ENCODE data around the gene EID1.
"Not testable (repeated sequence)": the region's sequence is repeated elsewhere in the genome, so short reads cannot be mapped to it uniquely, and the experiment has no call there.

Gene EID1

GRCh38 chr15:48869966-48870365 lies 8.0 kb upstream of the EID1 start:
- no peak for DNase-seq (ENCODE audit: low spot score)

GRCh38 chr15:48871542-48871941 lies 6.4 kb upstream of the EID1 start:
- no peak for DNase-seq (ENCODE audit: low spot score)

- DNase-seq (ENCODE audit: low spot score) = no peak
Observed at GRCh38 chr15:48872632-48873031, 5.3 kb upstream of the EID1 start.

GRCh38 chr15:48875241-48875960 lies 2.5 kb upstream of the EID1 start:
- DNase-seq (ENCODE audit: low spot score) = no peak

GRCh38 chr15:48876057-48876456 lies 1.9 kb upstream of the EID1 start:
- no peak for DNase-seq (ENCODE audit: low spot score)

- DNase-seq (ENCODE audit: low spot score) = no peak
Observed at GRCh38 chr15:48880070-48880634, 2.2 kb downstream of the EID1 start.

- no peak for DNase-seq (ENCODE audit: low spot score)
Observed at GRCh38 chr15:48883699-48884098, 5.8 kb downstream of the EID1 start.

- DNase-seq (ENCODE audit: low spot score) = no peak
Observed at GRCh38 chr15:48887144-48887543, 9.2 kb downstream of the EID1 start.

GRCh38 chr15:48888191-48888590 lies 10.3 kb downstream of the EID1 start:
- DNase-seq (ENCODE audit: low spot score) = no peak

GRCh38 chr15:48888836-48889235 lies 10.9 kb downstream of the EID1 start:
- DNase-seq (ENCODE audit: low spot score) = no peak

- no peak for DNase-seq (ENCODE audit: low spot score)
Observed at GRCh38 chr15:48889925-48890324, 12.0 kb downstream of the EID1 start.

GRCh38 chr15:48890375-48890972 lies 12.5 kb downstream of the EID1 start:
- DNase-seq (ENCODE audit: low spot score) = no peak

GRCh38 chr15:48891232-48891765 lies 13.4 kb downstream of the EID1 start:
- no peak for DNase-seq (ENCODE audit: low spot score)

- DNase-seq (ENCODE audit: low spot score) = no peak
Observed at GRCh38 chr15:48893311-48893710, 15.4 kb downstream of the EID1 start.

- no peak for DNase-seq (ENCODE audit: low spot score)
Observed at GRCh38 chr15:48896869-48897814, 19.2 kb downstream of the EID1 start.

GRCh38 chr15:48898032-48898431 lies 20.1 kb downstream of the EID1 start:
- no peak for DNase-seq (ENCODE audit: low spot score)

GRCh38 chr15:48898446-48898845 lies 20.5 kb downstream of the EID1 start:
- no peak for DNase-seq (ENCODE audit: low spot score)

GRCh38 chr15:48899793-48900192 lies 21.9 kb downstream of the EID1 start:
- no peak for DNase-seq (ENCODE audit: low spot score)

- DNase-seq (ENCODE audit: low spot score) = no peak
Observed at GRCh38 chr15:48904758-48905157, 26.8 kb downstream of the EID1 start.

- DNase-seq (ENCODE audit: low spot score) = no peak
Observed at GRCh38 chr15:48905216-48905615, 27.3 kb downstream of the EID1 start.

GRCh38 chr15:48905847-48906246 lies 27.9 kb downstream of the EID1 start:
- DNase-seq (ENCODE audit: low spot score) = no peak

- not testable (repeated sequence) for DNase-seq (ENCODE audit: low spot score)
Observed at GRCh38 chr15:48909313-48909712, 31.4 kb downstream of the EID1 start.

All from CD4-positive, alpha-beta T cell treated with Interleukin-15 for 4 hours (primary cell).